IMR-90 (cell line): ENCODE results near the gene NAP1L5. TPM values are rescaled to one million over a fixed set of nuclear protein-coding genes. Genes with fewer than 3 reads are reported as not detected.

Experiments
- ATAC-seq: fragments of 200-7000 bp; cut with Tn5 transposase; 2 replicates; pipeline ENCODE4 v1.9.1; 2020; ENCODE audit warnings: low read depth, mild to moderate bottlenecking, moderate library complexity
- BruUV-seq: library from RNA; stranded (reverse); fragments of 400-500 nt; replicated peaks from 2 replicates; lab custom pipeline; 2021; lab: Mats Ljungman, UMichigan
- CTCF ChIA-PET: fragments of 300-600 bp; formaldehyde crosslinking; extraction: SDS; loops from one replicate; lab custom pipeline; 2021; ENCODE audit warnings: antibody characterized with exemption; lab: Yijun Ruan, JAX
- POLR2A ChIA-PET: fragments of 300-600 bp; sonication (Branson Sonifier 250); formaldehyde crosslinking; loops from one replicate; lab custom pipeline; 2022; ENCODE audit warnings: antibody characterized with exemption; ENCODE audit not compliant: unreplicated experiment; lab: Charles Lee
- DNase-seq: peaks from one replicate; pipeline ENCODE4 v3.0.0; 2013
- H2AFZ ChIP-seq: replicated peaks from 2 replicates; pipeline ENCODE3; 2013; ENCODE audit warnings: low read length, mild to moderate bottlenecking; ENCODE audit not compliant: poor library complexity
- H2AK5ac ChIP-seq: 2 replicates; pipeline ENCODE4 v1.6.1; 2013; ENCODE audit warnings: low read depth, low read length, inconsistent platforms
- H2AK9ac ChIP-seq: replicated peaks from 2 replicates; pipeline ENCODE3; 2013; ENCODE audit warnings: mild to moderate bottlenecking, low read depth, low read length, moderate library complexity; ENCODE audit not compliant: poor library complexity
- H2BK120ac ChIP-seq: 2 replicates; pipeline ENCODE4 v1.6.1; 2013; ENCODE audit warnings: low read depth, low read length, inconsistent platforms
- H2BK15ac ChIP-seq: 3 replicates; pipeline ENCODE4 v1.6.1; 2013; ENCODE audit warnings: low read depth, low read length, inconsistent platforms
- H2BK20ac ChIP-seq: 2 replicates; pipeline ENCODE4 v1.6.1; 2013; ENCODE audit warnings: low read depth, mild to moderate bottlenecking, inconsistent platforms, low read length, moderate library complexity
- H2BK5ac ChIP-seq: 2 replicates; pipeline ENCODE4 v1.6.1; 2013; ENCODE audit warnings: mild to moderate bottlenecking, low read depth, low read length, inconsistent platforms; ENCODE audit not compliant: poor library complexity, severe bottlenecking
- H3K14ac ChIP-seq: replicated peaks from 2 replicates; pipeline ENCODE4 v1.6.1; 2013; ENCODE audit warnings: low read depth, low read length, inconsistent platforms
- H3K18ac ChIP-seq: 2 replicates; pipeline ENCODE4 v1.6.1; 2013; ENCODE audit warnings: low read depth, low read length, control low read depth
- H3K23ac ChIP-seq: 2 replicates; pipeline ENCODE4 v1.6.1; 2013; ENCODE audit warnings: low read depth, low read length, inconsistent platforms
- H3K27ac ChIP-seq: 2 replicates; pipeline ENCODE4 v1.5.1; 2013; ENCODE audit warnings: mild to moderate bottlenecking, control low read depth, low read length; ENCODE audit not compliant: insufficient read depth
- H3K27me3 ChIP-seq: 2 replicates; pipeline ENCODE4 v1.6.1; 2013; ENCODE audit warnings: low read length; ENCODE audit not compliant: control insufficient read depth, insufficient read depth
- H3K36me3 ChIP-seq: 2 replicates; pipeline ENCODE4 v1.6.1; 2013; ENCODE audit warnings: low read length, mixed read lengths; ENCODE audit not compliant: control insufficient read depth, insufficient read depth
- H3K4ac ChIP-seq: 2 replicates; pipeline ENCODE4 v1.6.1; 2013; ENCODE audit warnings: low read depth, low read length, inconsistent platforms
- H3K4me1 ChIP-seq: 2 replicates; pipeline ENCODE4 v1.6.1; 2013; ENCODE audit warnings: low read length, mixed read lengths; ENCODE audit not compliant: control insufficient read depth, insufficient read depth
- H3K4me2 ChIP-seq: 2 replicates; pipeline ENCODE4 v1.6.1; 2013; ENCODE audit warnings: low read depth, mild to moderate bottlenecking, control low read depth, low read length, moderate library complexity
- H3K4me3 ChIP-seq: 2 replicates; pipeline ENCODE4 v1.5.1; 2013; ENCODE audit warnings: low read depth, mild to moderate bottlenecking, control low read depth, low read length, moderate library complexity; ENCODE audit not compliant: insufficient read depth
- H3K56ac ChIP-seq: 2 replicates; pipeline ENCODE4 v1.6.1; 2013; ENCODE audit warnings: low read length, inconsistent platforms; ENCODE audit not compliant: insufficient read depth; ENCODE audit errors: extremely low read depth
- H3K79me1 ChIP-seq, 2 experiments: 2 replicates each; pipeline ENCODE4 v1.6.1; 2013; ENCODE audit warnings: low read length in 2 of 2, inconsistent platforms in 1 of 2, low read depth in 1 of 2
- H3K9ac ChIP-seq: 2 replicates; pipeline ENCODE4 v1.6.1; 2013; ENCODE audit warnings: low read depth, low read length, control low read depth
- H3K9me1 ChIP-seq: 2 replicates; pipeline ENCODE4 v1.6.1; 2013; ENCODE audit warnings: low read length, inconsistent platforms; ENCODE audit not compliant: insufficient read depth
- H3K9me3 ChIP-seq: 2 replicates; pipeline ENCODE4 v1.6.1; 2013; ENCODE audit warnings: low read length; ENCODE audit not compliant: control insufficient read depth, insufficient read depth
- H4K20me1 ChIP-seq: 2 replicates; pipeline ENCODE4 v1.6.1; 2013; ENCODE audit warnings: low read length, inconsistent platforms; ENCODE audit not compliant: insufficient read depth
- H4K5ac ChIP-seq: 2 replicates; pipeline ENCODE4 v1.6.1; 2013; ENCODE audit warnings: mild to moderate bottlenecking, low read depth, low read length, control low read depth
- H4K8ac ChIP-seq, 2 experiments: 2 replicates each; pipeline ENCODE4 v1.6.1; 2013; ENCODE audit warnings: low read depth in 2 of 2, low read length in 2 of 2, control low read depth in 1 of 2, inconsistent platforms in 1 of 2
- H4K91ac ChIP-seq: 2 replicates; pipeline ENCODE4 v1.6.1; 2013; ENCODE audit warnings: low read depth, low read length, inconsistent platforms; ENCODE audit not compliant: insufficient read depth
- MAFK ChIP-seq: IDR thresholded peaks from 2 replicates; pipeline ENCODE4 v1.6.1; 2012; ENCODE audit warnings: low read depth, low read length, improper control_type of control experiment
- MXI1 ChIP-seq: IDR thresholded peaks from 2 replicates; pipeline ENCODE4 v1.6.1; 2012; ENCODE audit warnings: low read depth, mild to moderate bottlenecking, low read length, moderate library complexity, borderline replicate concordance
- WGBS, 2 experiments: methylation state at CpG; one replicate each; pipeline versions ENCODE4 v1.1.5 to v1.1.7; 2013; ENCODE audit warnings: missing lambda C conversion rate in 2 of 2; ENCODE audit not compliant: insufficient read length in 1 of 2; ENCODE audit errors: extremely low coverage in 2 of 2; 5-methylcytosine and 5-hydroxymethylcytosine counted together
- dilution Hi-C: fragments of 300-500 bp; cut with HindIII; formaldehyde crosslinking; loops from one replicate; pipeline ENCODE4 v1.14.3; 2018; ENCODE audit warnings: low sequenced_read_pairs; ENCODE audit not compliant: unreplicated experiment
- in situ Hi-C: fragments of 300-500 bp; cut with MboI; formaldehyde crosslinking; loops from 3 replicates; pipeline ENCODE4 v1.14.3; 2019; ENCODE audit warnings: low sequenced_read_pairs, inconsistent platforms, mixed read lengths
- intact Hi-C: fragments of 100-400 bp; cut with micrococcal nuclease; formaldehyde crosslinking; loops from 2 replicates; pipeline ENCODE4 v1.10.0; 2022
- polyA plus RNA-seq, 3 experiments: library from polyadenylated mRNA; depleted of rRNA; stranded (reverse); fragments of >200 nt; gene quantifications; 2 replicates each; pipeline ENCODE4 v1.2.3, GENCODE V29; 2012; ENCODE audit warnings: low replicate concordance in 1 of 3
- total RNA-seq: library from RNA; depleted of rRNA; stranded (reverse); fragments of >200 nt; gene quantifications from 2 replicates; pipeline ENCODE4 v1.2.3, GENCODE V29; 2012

NAP1L5 gene
- total and polyA plus RNA-seq, 2 of the 4 experiments (the other 2 are of a cell fraction) = 3.9 to 5.3 TPM

- TF ChIP-seq MXI1 = no peak
Observed at GRCh38 chr4:88706574-88706973, 8.9 kb upstream of the NAP1L5 start (continued).

- Histone ChIP-seq H4K91ac (no peak overlapping the region), H3K4ac (peak overlapping the region; percentile 19), H4K20me1 (no peaks in the 10 kb centered on the region), H3K79me1 (no peaks in the 10 kb centered on the region), H3K4me2 (peak overlapping the region; percentile 26; the same call in 1 of the 2 replicates), H3K9me3 (no peaks in the 10 kb centered on the region), H3K4me1 (peaks cover 10% of the 10 kb centered on the region), H4K8ac (peak overlapping the region in 1 of 2 experiments; percentile 4; a peak in 1 of 4 replicates), H2BK15ac (no peak overlapping the region), H2AK5ac (no peak overlapping the region), H3K9me1 (no peaks in the 10 kb centered on the region), H3K56ac (no peak overlapping the region), H3K27ac (0 out of 2 replicates have a peak overlapping the region, but pooled peaks have one; percentile 22), H2BK120ac (no peak overlapping the region; the same call in 1 of the 2 replicates), H2AK9ac (no peak overlapping the region), H3K18ac (no peak overlapping the region), H3K36me3 (peaks cover 2% of the 10 kb centered on the region; the same call in 1 of the 2 replicates), H2BK5ac (peak overlapping the region; percentile 40), H3K27me3 (no peaks in the 10 kb centered on the region), H2AFZ (no peak overlapping the region), H3K14ac (peak overlapping the region; percentile 16; the same call in 1 of the 2 replicates), H2BK20ac (peak overlapping the region; percentile 18), H4K5ac (peak overlapping the region; percentile 5; the same call in 1 of the 2 replicates), H3K9ac (peak overlapping the region; percentile 21; the same call in 1 of the 2 replicates), H3K4me3 (no peak overlapping the region), H3K23ac (0 out of 2 replicates have a peak overlapping the region, but pooled peaks have one; percentile 6)
- POLR2A ChIA-PET = no interaction called here
- 37% methylated on average over 2 of the region's 3 CpGs; no CpG with 5 or more reads in 1 of the 2 experiments for WGBS, 2 experiments
- ATAC-seq (peak; percentile 62), DNase-seq (peak; percentile 57)
- in situ Hi-C loops = loop anchor here (5.0 kb wide), 1 partner anchor 316 kb away; no protein-coding TSS in a partner anchor
- no peak for TF ChIP-seq MAFK
- dilution Hi-C loops = no loop called here
- intact Hi-C loops = loop anchor here (1.0 to 5.0 kb wide), 3 partner anchors 86 to 318 kb away; no protein-coding TSS in a partner anchor
- no TSS peak for BruUV-seq
- CTCF ChIA-PET = interaction anchor here (0.6 to 2.6 kb wide), 24 partner anchors 10 to 657 kb away, joined by 3 to 16 read pairs (median 3); no protein-coding TSS in a partner anchor
Observed at GRCh38 chr4:88705805-88706492, 8.3 kb upstream of the NAP1L5 start.
